ENCODE results near the gene MED12L. TPM values are rescaled to one million over a fixed set of nuclear protein-coding genes. Genes with fewer than 3 reads are reported as not detected.

Gene MED12L
- total RNA-seq, 1 experiment from 2014 or later = 14.9 TPM

- H3K27me3 Mint-ChIP-seq (ENCODE audit: low read depth) = no peaks in the 10 kb centered on the region
- H2AK5ac ChIP-seq (ENCODE audit: insufficient read length, low read length) = no peak overlapping the region
- peaks cover 14 to 32% of the 10 kb centered on the region in 2 experiments for H3K4me1 Mint-ChIP-seq
- no peak overlapping the region for H3K14ac ChIP-seq (ENCODE audit: insufficient read depth, low read length)
- no peak overlapping the region for H2AFZ ChIP-seq (ENCODE audit: low read length)
- H3K27me3 ChIP-seq (ENCODE audit: insufficient read depth, low read length) = no peaks in the 10 kb centered on the region
- H3K9me3 Mint-ChIP-seq = no peaks in the 10 kb centered on the region; a peak in 1 of 5 replicates
- no peak overlapping the region for H4K8ac ChIP-seq (replicated peaks; ENCODE audit: insufficient read length, low read depth, low read length)
- H2BK5ac ChIP-seq (ENCODE audit: insufficient read length, low read length) = no peak overlapping the region
- no peak for TF ChIP-seq CTCF (conservative IDR thresholded peaks at IDR 0.05)
- no peak overlapping the region for H2BK12ac ChIP-seq (ENCODE audit: insufficient read length, low read depth, low read length)
- no CpG with 5 or more reads among the region's 1 CpG for WGBS (ENCODE audit: extremely low coverage, insufficient read length, low lambda C conversion rate)
- no peaks in the 10 kb centered on the region for H4K20me1 ChIP-seq (ENCODE audit: control insufficient read depth, insufficient read depth, insufficient read length)
- H3K27ac ChIP-seq (ENCODE audit: insufficient read length, low read depth, low read length) = no peak overlapping the region
- H3K79me1 ChIP-seq (ENCODE audit: insufficient read depth, low read depth, low read length, poor library complexity, severe bottlenecking) = no peaks in the 10 kb centered on the region
- no peak overlapping the region for H3K9ac ChIP-seq (ENCODE audit: extremely low read depth, insufficient read length, low read length)
- H3K18ac ChIP-seq (ENCODE audit: insufficient read length, low read depth, low read length) = no peak overlapping the region
- no peaks in the 10 kb centered on the region for H3K9me3 ChIP-seq (ENCODE audit: control insufficient read depth, low read depth, low read length)
- H2BK15ac ChIP-seq (ENCODE audit: low read depth, low read length) = no peak overlapping the region
- H2BK20ac ChIP-seq (ENCODE audit: low read depth, low read length, poor library complexity, severe bottlenecking) = no peak overlapping the region
- H3T11ph ChIP-seq (ENCODE audit: low read length) = no peak overlapping the region
- H3K56ac ChIP-seq (ENCODE audit: insufficient read length, low read depth, low read length) = no peak overlapping the region
- H3K23me2 ChIP-seq (ENCODE audit: insufficient read length, low read depth, low read length, poor library complexity, severe bottlenecking) = no peaks in the 10 kb centered on the region
- H4K5ac ChIP-seq (ENCODE audit: insufficient read length, low read depth, low read length) = no peak overlapping the region
- no peak overlapping the region for H3K4ac ChIP-seq (ENCODE audit: low read depth, low read length)
- no peak overlapping the region for H3K23ac ChIP-seq (ENCODE audit: insufficient read length, low read depth, low read length)
- H2BK120ac ChIP-seq (ENCODE audit: low read depth, low read length, poor library complexity, severe bottlenecking) = no peak overlapping the region
- peak overlapping the region in 1 of 3 experiments; percentile 2; a peak in 1 of 7 replicates for H3K27ac Mint-ChIP-seq
- peaks cover 2 to 5% (median 3%) of the 10 kb centered on the region in 3 experiments; a peak in 4 of 7 replicates for H3K36me3 Mint-ChIP-seq (ENCODE audit: insufficient read depth in 1 of 3, low read depth in 3 of 3)
- no peaks in the 10 kb centered on the region for H3K79me2 ChIP-seq (ENCODE audit: insufficient read depth, low read length)
- peaks cover 4% of the 10 kb centered on the region for H3K4me1 ChIP-seq (ENCODE audit: insufficient read depth, low read length)
- H4K91ac ChIP-seq (ENCODE audit: insufficient read length, low read depth, low read length) = no peak overlapping the region
- H3K4me2 ChIP-seq (ENCODE audit: insufficient read depth, insufficient read length, low read length) = no peak overlapping the region
- DNase-seq = no peak
- H3K4me3 Mint-ChIP-seq = no peak overlapping the region
These were observed 265.8 kb downstream of the MED12L start for GRCh38 chr3:151351219-151351618.

All from H9 (cell line).